HuH-7 (cell line): ENCODE data around the gene USH2A.
A peak's percentile ranks its signal among the peaks of the same experiment; 100 is the strongest.
"Not testable (repeated sequence)": the region's sequence is repeated elsewhere in the genome, so short reads cannot be mapped to it uniquely, and the experiment has no call there.

Experiments
- DNase-seq: peaks from one replicate; pipeline ENCODE4 v3.0.0; 2011; ENCODE audit warnings: low spot score

Gene USH2A

GRCh38 chr1:216193839-216194443 is 229.3 kb downstream of the USH2A start:
- DNase-seq, result peak; percentile 37

- no peak for DNase-seq
Measured at GRCh38 chr1:216190438-216190837, 232.8 kb downstream of the USH2A start.

GRCh38 chr1:216186816-216187215 is 236.4 kb downstream of the USH2A start:
- peak; percentile 7 for DNase-seq

- no peak for DNase-seq
Measured at GRCh38 chr1:216186141-216186540, 237.1 kb downstream of the USH2A start.

- no peak for DNase-seq
Measured at GRCh38 chr1:216184126-216184680, 239.0 kb downstream of the USH2A start.

GRCh38 chr1:216183454-216183853 is 239.8 kb downstream of the USH2A start:
- no peak for DNase-seq

GRCh38 chr1:216183007-216183406 is 240.2 kb downstream of the USH2A start:
- DNase-seq, result no peak

GRCh38 chr1:216181590-216181989 is 241.7 kb downstream of the USH2A start:
- DNase-seq, result no peak

- DNase-seq, result no peak
Measured at GRCh38 chr1:216178281-216178680, 245.0 kb downstream of the USH2A start.

GRCh38 chr1:216176970-216177369 is 246.3 kb downstream of the USH2A start:
- DNase-seq, result no peak

GRCh38 chr1:216175714-216176113 is 247.5 kb downstream of the USH2A start:
- DNase-seq, result no peak

- DNase-seq, result no peak
Measured at GRCh38 chr1:216173376-216173995, 249.8 kb downstream of the USH2A start.

- no peak for DNase-seq
Measured at GRCh38 chr1:216169351-216169750, 253.9 kb downstream of the USH2A start.

- DNase-seq, result no peak
Measured at GRCh38 chr1:216168546-216168945, 254.7 kb downstream of the USH2A start.

- no peak for DNase-seq
Measured at GRCh38 chr1:216154063-216154462, 269.2 kb downstream of the USH2A start.

GRCh38 chr1:216153130-216153529 is 270.1 kb downstream of the USH2A start:
- DNase-seq, result no peak

- DNase-seq, result not testable (repeated sequence)
Measured at GRCh38 chr1:216145451-216146018, 277.7 kb downstream of the USH2A start.

- no peak for DNase-seq
Measured at GRCh38 chr1:216144661-216145450, 278.4 kb downstream of the USH2A start.

- no peak for DNase-seq
Measured at GRCh38 chr1:216142921-216143320, 280.3 kb downstream of the USH2A start.

GRCh38 chr1:216140730-216141524 is 282.3 kb downstream of the USH2A start:
- DNase-seq, result no peak

GRCh38 chr1:216124192-216124781 is 299.0 kb downstream of the USH2A start:
- no peak for DNase-seq
